Measurements from ENCODE around the gene MLXIP.
"Not testable (repeated sequence)": the region's sequence is repeated elsewhere in the genome, so short reads cannot be mapped to it uniquely, and the experiment has no call there.

MLXIP gene

GRCh38 chr12:122148657-122149056 is 70.1 kb downstream of the MLXIP start:
- peak; percentile 44 for DNase-seq (ENCODE audit: low spot score)

GRCh38 chr12:122150127-122150681 is 71.6 kb downstream of the MLXIP start:
- DNase-seq (ENCODE audit: low spot score), result no peak

GRCh38 chr12:122152754-122153153 is 74.2 kb downstream of the MLXIP start:
- DNase-seq (ENCODE audit: low spot score), result no peak

- no peak for DNase-seq (ENCODE audit: low spot score)
Observed at GRCh38 chr12:122155705-122156104, 77.1 kb downstream of the MLXIP start.

- no peak for DNase-seq (ENCODE audit: low spot score)
Observed at GRCh38 chr12:122158700-122159285, 80.2 kb downstream of the MLXIP start.

GRCh38 chr12:122159882-122160281 is 81.3 kb downstream of the MLXIP start:
- DNase-seq (ENCODE audit: low spot score), result no peak

GRCh38 chr12:122160761-122161160 is 82.2 kb downstream of the MLXIP start:
- no peak for DNase-seq (ENCODE audit: low spot score)

GRCh38 chr12:122161682-122162081 is 83.1 kb downstream of the MLXIP start:
- DNase-seq (ENCODE audit: low spot score), result no peak

- no peak for DNase-seq (ENCODE audit: low spot score)
Observed at GRCh38 chr12:122162976-122163375, 84.4 kb downstream of the MLXIP start.

- DNase-seq (ENCODE audit: low spot score), result no peak
Observed at GRCh38 chr12:122166422-122167349, 88.1 kb downstream of the MLXIP start.

- DNase-seq (ENCODE audit: low spot score), result no peak
Observed at GRCh38 chr12:122167356-122167925, 88.9 kb downstream of the MLXIP start.

- no peak for DNase-seq (ENCODE audit: low spot score)
Observed at GRCh38 chr12:122168492-122168891, 89.9 kb downstream of the MLXIP start.

- DNase-seq (ENCODE audit: low spot score), result no peak
Observed at GRCh38 chr12:122171399-122171798, 92.8 kb downstream of the MLXIP start.

GRCh38 chr12:122172262-122172939 is 93.8 kb downstream of the MLXIP start:
- DNase-seq (ENCODE audit: low spot score), result no peak

GRCh38 chr12:122174155-122174845 is 95.7 kb downstream of the MLXIP start, which contains the start of gene IL31:
TSS of gene IL31 (minus strand) at chr12:122174221. CDS start at chr12:122174172, 49 bp downstream.
- DNase-seq (ENCODE audit: low spot score), result no peak

GRCh38 chr12:122176473-122176872 is 97.9 kb downstream of the MLXIP start:
- DNase-seq (ENCODE audit: low spot score), result not testable (repeated sequence)

- peak; percentile 84 for DNase-seq (ENCODE audit: low spot score)
Observed at GRCh38 chr12:122182887-122183587, 104.5 kb downstream of the MLXIP start, which contains the start of gene LRRC43. TSS of gene LRRC43 (plus strand) at chr12:122183123. CDS start at chr12:122183145, 22 bp downstream.

GRCh38 chr12:122183588-122183940 is 105.0 kb downstream of the MLXIP start:
- no peak for DNase-seq (ENCODE audit: low spot score)

GRCh38 chr12:122184517-122184916 is 106.0 kb downstream of the MLXIP start:
- DNase-seq (ENCODE audit: low spot score), result no peak

GRCh38 chr12:122185079-122185478 is 106.5 kb downstream of the MLXIP start:
- DNase-seq (ENCODE audit: low spot score), result no peak

Measured in AG20443 (cell line).